Esophagus muscularis mucosa (tissue), 4 donors: ENCODE results near the gene HS1BP3. TPM values are rescaled to one million over a fixed set of nuclear protein-coding genes. Genes with fewer than 3 reads are reported as not detected.

Experiments
- DNase-seq: peaks from one replicate; pipeline ENCODE4 v3.0.0-alpha.2; 2017; ENCODE audit errors: extremely low spot score
- H3K27ac ChIP-seq, 4 donors: fragments of 200-600 bp; sonication (generic); replicated peaks in 1 of 4; 1 replicate in 3 of 4; 2 replicates in 1 of 4; pipeline ENCODE4 v1.5.1; 2016 to 2019; ENCODE audit warnings: mild to moderate bottlenecking in 1 of 4
- H3K27me3 ChIP-seq, 4 donors: fragments of 200-600 bp; sonication (generic); one replicate each; pipeline versions ENCODE4 v1.5.1 to v1.6.0; 2016 to 2019
- H3K36me3 ChIP-seq, 4 donors: fragments of 200-600 bp; sonication (generic); one replicate each; pipeline ENCODE4 v1.5.1; 2016 to 2019
- H3K4me1 ChIP-seq, 4 donors: fragments of 200-600 bp; sonication (generic); one replicate each; pipeline ENCODE4 v1.5.1; 2016 to 2019
- H3K4me3 ChIP-seq, 4 donors: fragments of 200-600 bp; sonication (generic); 1 replicate in 2 of 4; 2 replicates in 2 of 4; pipeline ENCODE4 v1.5.1; 2016 to 2019; ENCODE audit warnings: mild to moderate bottlenecking in 4 of 4, moderate library complexity in 1 of 4
- H3K9me3 ChIP-seq, 4 donors: fragments of 200-600 bp; sonication (generic); 1 replicate in 3 of 4; 2 replicates in 1 of 4; pipeline ENCODE4 v1.5.1; 2016 to 2019
- CTCF ChIP-seq, 3 experiments: fragments of 200-600 bp in 2 of 3; fragments of 450-650 bp in 1 of 3; sonication (generic) in 2 of 3; IDR thresholded peaks; one replicate each; pipeline ENCODE4 v1.5.1; 2017 to 2019; ENCODE audit warnings: antibody characterized with exemption in 3 of 3, mild to moderate bottlenecking in 2 of 3, moderate library complexity in 1 of 3
- EP300 ChIP-seq: sonication (generic); formaldehyde crosslinking; IDR thresholded peaks from one replicate; pipeline ENCODE4 v1.6.1; 2017; ENCODE audit warnings: antibody characterized with exemption
- POLR2A ChIP-seq: fragments of 450-650 bp; IDR thresholded peaks from one replicate; pipeline ENCODE4 v1.6.1; 2017; ENCODE audit warnings: antibody characterized with exemption, moderate library complexity, mild to moderate bottlenecking, low read depth
- POLR2AphosphoS5 ChIP-seq, 2 donors: sonication (generic); formaldehyde crosslinking; IDR thresholded peaks; one replicate each; pipeline ENCODE4 v1.6.1; 2017; ENCODE audit warnings: antibody characterized with exemption in 2 of 2
- WGBS: methylation state at CpG from one replicate; pipeline ENCODE4 v1.1.5; 2018; 5-methylcytosine and 5-hydroxymethylcytosine counted together
- intact Hi-C: fragments of 100-400 bp; cut with DNase I; formaldehyde crosslinking; loops from one replicate; pipeline ENCODE4 v1.15.1; 2023
- total RNA-seq, 4 donors: library from RNA; depleted of rRNA; stranded (reverse); fragments of >200 nt; gene quantifications; one replicate each; pipeline versions ENCODE4 v1.1.0 to v1.2.1, GENCODE V29; 2016

Gene HS1BP3
- total RNA-seq, 4 donors from 2014 or later: 42.6 to 95.6 (median 60.0) TPM

GRCh38 chr2:20666005-20666303 lies 15.1 kb upstream of the HS1BP3 start:
- DNase-seq: no peak
- intact Hi-C loops: loop anchor here (10.0 kb wide), 1 partner anchor 159 kb away; the partner anchor contains the start of gene LDAH
- peak overlapping the region; percentile 62 to 77 (median 74) for H3K27ac ChIP-seq
- TF ChIP-seq POLR2AphosphoS5 (IDR thresholded peaks at IDR 0.05): no peak
- no peak for TF ChIP-seq CTCF (IDR thresholded peaks at IDR 0.05)
- no peak for TF ChIP-seq POLR2A
- TF ChIP-seq EP300: no peak
- peaks cover 4 to 97% (median 55%) of the 10 kb centered on the region in 4 donors for H3K27me3 ChIP-seq
- peaks cover 23 to 67% (median 51%) of the 10 kb centered on the region in 4 donors for H3K4me1 ChIP-seq
- H3K36me3 ChIP-seq: no peaks in the 10 kb centered on the region
- peak overlapping the region; percentile 53 to 68 (median 56) for H3K4me3 ChIP-seq
- H3K9me3 ChIP-seq: no peaks in the 10 kb centered on the region
- 0% methylated on average over 2 of the region's 34 CpGs for WGBS

- TF ChIP-seq EP300 (no peak), CTCF (IDR thresholded peaks at IDR 0.05) (no peak), POLR2AphosphoS5 (IDR thresholded peaks at IDR 0.05) (no peak), POLR2A (no peak)
- WGBS: 15% methylated on average over 35 of the region's 49 CpGs
- Histone ChIP-seq H3K4me3 (peak overlapping the region; percentile 53 to 68 (median 56)), H3K27me3 (peaks cover 4 to 96% (median 50%) of the 10 kb centered on the region in 4 donors), H3K36me3 (no peaks in the 10 kb centered on the region), H3K27ac (peak overlapping the region in 3 of 4 donors; percentile 72 to 77 (median 76)), H3K9me3 (no peaks in the 10 kb centered on the region), H3K4me1 (peaks cover 20 to 62% (median 46%) of the 10 kb centered on the region in 4 donors)
- DNase-seq: no peak
- intact Hi-C loops: loop anchor here (2.0 to 10.0 kb wide), 2 partner anchors 159 to 447 kb away; partner anchors contain the start of gene LDAH
Measured at GRCh38 chr2:20665243-20666004, 14.5 kb upstream of the HS1BP3 start.

GRCh38 chr2:20664431-20665242 lies 13.7 kb upstream of the HS1BP3 start:
- H3K4me3 ChIP-seq: peak overlapping the region in 3 of 4 donors; percentile 53 to 68 (median 55)
- no peak for DNase-seq
- intact Hi-C loops: loop anchor here (2.0 to 10.0 kb wide), 2 partner anchors 160 to 448 kb away; partner anchors contain the start of gene LDAH
- TF ChIP-seq CTCF (IDR thresholded peaks at IDR 0.05): no peak
- no peak for TF ChIP-seq POLR2AphosphoS5 (IDR thresholded peaks at IDR 0.05)
- TF ChIP-seq EP300: no peak
- TF ChIP-seq POLR2A: no peak
- no peaks in the 10 kb centered on the region for H3K36me3 ChIP-seq
- H3K4me1 ChIP-seq: peaks cover 18 to 54% (median 39%) of the 10 kb centered on the region in 4 donors
- H3K27me3 ChIP-seq: peaks cover 4 to 90% (median 42%) of the 10 kb centered on the region in 4 donors
- H3K9me3 ChIP-seq: no peaks in the 10 kb centered on the region
- 49% methylated on average over 12 of the region's 17 CpGs for WGBS
- H3K27ac ChIP-seq: no peak overlapping the region

GRCh38 chr2:20664071-20664390 lies 13.1 kb upstream of the HS1BP3 start:
- TF ChIP-seq POLR2AphosphoS5 (IDR thresholded peaks at IDR 0.05) (no peak), CTCF (IDR thresholded peaks at IDR 0.05) (no peak), EP300 (no peak), POLR2A (no peak)
- WGBS: 61% methylated on average over 2 of the region's 2 CpGs
- no peaks in the 10 kb centered on the region for H3K36me3 ChIP-seq
- no peak overlapping the region for H3K27ac ChIP-seq
- H3K9me3 ChIP-seq: no peaks in the 10 kb centered on the region
- peaks cover 18 to 51% (median 40%) of the 10 kb centered on the region in 4 donors for H3K4me1 ChIP-seq
- H3K27me3 ChIP-seq: peaks cover 4 to 84% (median 37%) of the 10 kb centered on the region in 4 donors
- intact Hi-C loops: loop anchor here (2.0 to 10.0 kb wide), 2 partner anchors 161 to 449 kb away; partner anchors contain the start of gene LDAH
- H3K4me3 ChIP-seq: no peak overlapping the region
- DNase-seq: no peak
